WTC11 (cell line): ENCODE data around the gene ITCH.

Experiments used
- SP1 ChIP-seq: sonication (generic); formaldehyde crosslinking; conservative IDR thresholded peaks from 2 replicates; pipeline ENCODE4 v1.8.1; 2022; ENCODE audit warnings: missing genetic modification reagents
- TCF7 ChIP-seq: sonication (generic); formaldehyde crosslinking; IDR thresholded peaks from 2 replicates; pipeline ENCODE4 v1.8.0; 2022; ENCODE audit warnings: mild to moderate bottlenecking, low read depth, missing genetic modification reagents, moderate library complexity
- TF ChIP-seq, protein P1 (sequence below): sonication (generic); formaldehyde crosslinking; IDR thresholded peaks from 2 replicates; pipeline ENCODE4 v1.8.1; 2023; ENCODE audit warnings: mild to moderate bottlenecking, missing genetic modification reagents, moderate library complexity

DNA sequence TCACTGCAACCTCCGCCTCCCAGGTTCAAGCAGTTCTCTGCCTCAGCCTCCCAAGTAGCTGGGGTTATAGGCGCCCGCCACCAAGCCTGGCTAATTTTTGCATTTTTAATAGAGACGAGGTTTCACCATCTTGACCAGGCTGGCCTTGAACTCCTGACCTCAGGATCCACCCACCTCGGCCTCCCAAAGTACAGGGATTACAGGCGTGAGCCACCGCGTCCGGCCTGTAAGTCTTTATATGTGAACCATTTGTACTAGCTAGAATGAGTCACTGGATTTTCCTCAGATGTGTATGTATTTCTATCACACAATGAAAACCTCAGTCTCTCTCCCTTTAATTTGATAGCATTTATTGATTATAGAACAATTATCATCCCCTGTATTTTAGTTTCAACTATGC, 34.0 kb downstream of the ITCH start:
- TF ChIP-seq SP1 (no peak), TCF7 (CRISPR knock-in tag) (no peak)
- TF ChIP-seq, protein P1, sequence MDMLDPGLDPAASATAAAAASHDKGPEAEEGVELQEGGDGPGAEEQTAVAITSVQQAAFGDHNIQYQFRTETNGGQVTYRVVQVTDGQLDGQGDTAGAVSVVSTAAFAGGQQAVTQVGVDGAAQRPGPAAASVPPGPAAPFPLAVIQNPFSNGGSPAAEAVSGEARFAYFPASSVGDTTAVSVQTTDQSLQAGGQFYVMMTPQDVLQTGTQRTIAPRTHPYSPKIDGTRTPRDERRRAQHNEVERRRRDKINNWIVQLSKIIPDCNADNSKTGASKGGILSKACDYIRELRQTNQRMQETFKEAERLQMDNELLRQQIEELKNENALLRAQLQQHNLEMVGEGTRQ = no peak
